RWPE1 (cell line): Measurements from ENCODE around the gene STAMBPL1.
A peak's percentile ranks its signal among the peaks of the same experiment; 100 is the strongest.
"Not testable (repeated sequence)": the region's sequence is repeated elsewhere in the genome, so short reads cannot be mapped to it uniquely, and the experiment has no call there.

Source experiments
- CTCF ChIA-PET: fragments of 350-600 bp; sonication (Branson Sonifier 250); formaldehyde crosslinking; extraction: SDS; loops from one replicate; lab custom pipeline; 2021; lab: Yijun Ruan, JAX
- POLR2A ChIA-PET: fragments of 400-600 bp; formaldehyde crosslinking; extraction: SDS; loops from one replicate; lab custom pipeline; 2020; ENCODE audit warnings: antibody characterized with exemption; ENCODE audit not compliant: low non-redundant PET; lab: Yijun Ruan, JAX
- DNase-seq: peaks from one replicate; pipeline ENCODE4 v3.0.0; 2012; ENCODE audit warnings: low spot score
- H3K27ac ChIP-seq: fragments of 450-650 bp; 2 replicates; pipeline ENCODE4 v1.5.1; 2017
- CTCF ChIP-seq: fragments of 450-650 bp; conservative IDR thresholded peaks from 2 replicates; pipeline ENCODE4 v1.5.1; 2017; ENCODE audit warnings: low read depth, mild to moderate bottlenecking

The STAMBPL1 gene

GRCh38 chr10:88835096-88835909, 44.7 kb upstream of the STAMBPL1 start:
- CTCF ChIA-PET: interaction anchor here (0.5 to 5.2 kb wide), 28 partner anchors 9 to 1044 kb away, joined by 3 to 66 read pairs (median 4); partner anchors contain the start of gene STAMBPL1
- no peak overlapping the region for H3K27ac ChIP-seq
- POLR2A ChIA-PET: interaction anchor here (1.0 kb wide), 1 partner anchor 75 kb away, joined by 3 read pairs; no protein-coding TSS in a partner anchor
- DNase-seq: peak; percentile 80
- peak; percentile 83 for TF ChIP-seq CTCF

GRCh38 chr10:88835910-88836221, 44.2 kb upstream of the STAMBPL1 start:
- DNase-seq: no peak
- H3K27ac ChIP-seq: no peak overlapping the region
- POLR2A ChIA-PET: interaction anchor here (1.0 kb wide), 1 partner anchor 74 kb away, joined by 3 read pairs; no protein-coding TSS in a partner anchor
- TF ChIP-seq CTCF: no peak; the same call in none of the 2 replicates
- CTCF ChIA-PET: interaction anchor here (0.6 to 5.2 kb wide), 25 partner anchors 9 to 389 kb away, joined by 3 to 66 read pairs (median 5); partner anchors contain the start of gene STAMBPL1

GRCh38 chr10:88837632-88838031, 42.4 kb upstream of the STAMBPL1 start:
- H3K27ac ChIP-seq, POLR2A ChIA-PET, DNase-seq: not testable (repeated sequence)
- CTCF ChIA-PET: interaction anchor here (1.0 to 5.2 kb wide), 4 partner anchors 18 to 150 kb away, joined by 3 to 66 read pairs (median 14); no protein-coding TSS in a partner anchor

- POLR2A ChIA-PET: no interaction called here
- no peak for TF ChIP-seq CTCF
- CTCF ChIA-PET: interaction anchor here (0.6 to 5.2 kb wide), 3 partner anchors 15 to 94 kb away, joined by 3 to 66 read pairs (median 5); no protein-coding TSS in a partner anchor
- no peak overlapping the region for H3K27ac ChIP-seq
- no peak for DNase-seq
Observed at GRCh38 chr10:88838766-88839350, 41.2 kb upstream of the STAMBPL1 start.

- POLR2A ChIA-PET: no interaction called here
- DNase-seq: no peak
- no peak overlapping the region for H3K27ac ChIP-seq
- TF ChIP-seq CTCF: no peak
- CTCF ChIA-PET: interaction anchor here (0.5 to 1.3 kb wide), 3 partner anchors 8 to 201 kb away, joined by 3 to 5 read pairs (median 3); no protein-coding TSS in a partner anchor
Observed at GRCh38 chr10:88840104-88840503, 39.9 kb upstream of the STAMBPL1 start.

GRCh38 chr10:88840881-88841280, 39.2 kb upstream of the STAMBPL1 start:
- no peak for TF ChIP-seq CTCF
- POLR2A ChIA-PET: no interaction called here
- CTCF ChIA-PET: interaction anchor here (0.7 kb wide), 1 partner anchor 92 kb away, joined by 3 read pairs; no protein-coding TSS in a partner anchor
- no peak overlapping the region for H3K27ac ChIP-seq
- DNase-seq: no peak
